Measurements from ENCODE around the gene DAB2IP.

The DAB2IP gene

GRCh38 chr9:121721770-121722169 lies 70.3 kb downstream of the DAB2IP start:
- Histone ChIP-seq H3K27ac (ENCODE audit: low read length) (no peak overlapping the region), H3K79me2 (ENCODE audit: insufficient read depth, low read length) (no peaks in the 10 kb centered on the region), H3K4me1 (ENCODE audit: insufficient read depth, low read length) (no peaks in the 10 kb centered on the region), H3K4me3 (ENCODE audit: low read depth in 1 of 2, low read length in 2 of 2) (no peak overlapping the region), H3K9me3 (ENCODE audit: insufficient read depth, low read length, severe bottlenecking) (no peaks in the 10 kb centered on the region), H3K36me3 (ENCODE audit: insufficient read depth, low read length) (no peaks in the 10 kb centered on the region), H3K27me3 (ENCODE audit: insufficient read depth, low read length, poor library complexity) (peaks cover 3% of the 10 kb centered on the region), H3K9ac (ENCODE audit: low read depth, low read length) (no peak overlapping the region), H4K20me1 (ENCODE audit: insufficient read depth, low read length) (peaks cover 6% of the 10 kb centered on the region), H3K4me2 (ENCODE audit: insufficient read depth, low read length) (no peak overlapping the region), H2AFZ (ENCODE audit: low read depth, low read length) (no peak overlapping the region)
- ATAC-seq (ENCODE audit: insufficient read depth, low read depth) (no peak), DNase-seq (no peak)
- TF ChIP-seq EZH2 (IDR thresholded peaks at IDR 0.05; ENCODE audit: borderline replicate concordance, low read depth, low read length, severe bottlenecking) = no peak
- no peak for TF ChIP-seq CTCF (IDR thresholded peaks at IDR 0.05; ENCODE audit: borderline replicate concordance, extremely low read depth, low read length, poor library complexity, severe bottlenecking)

DNA sequence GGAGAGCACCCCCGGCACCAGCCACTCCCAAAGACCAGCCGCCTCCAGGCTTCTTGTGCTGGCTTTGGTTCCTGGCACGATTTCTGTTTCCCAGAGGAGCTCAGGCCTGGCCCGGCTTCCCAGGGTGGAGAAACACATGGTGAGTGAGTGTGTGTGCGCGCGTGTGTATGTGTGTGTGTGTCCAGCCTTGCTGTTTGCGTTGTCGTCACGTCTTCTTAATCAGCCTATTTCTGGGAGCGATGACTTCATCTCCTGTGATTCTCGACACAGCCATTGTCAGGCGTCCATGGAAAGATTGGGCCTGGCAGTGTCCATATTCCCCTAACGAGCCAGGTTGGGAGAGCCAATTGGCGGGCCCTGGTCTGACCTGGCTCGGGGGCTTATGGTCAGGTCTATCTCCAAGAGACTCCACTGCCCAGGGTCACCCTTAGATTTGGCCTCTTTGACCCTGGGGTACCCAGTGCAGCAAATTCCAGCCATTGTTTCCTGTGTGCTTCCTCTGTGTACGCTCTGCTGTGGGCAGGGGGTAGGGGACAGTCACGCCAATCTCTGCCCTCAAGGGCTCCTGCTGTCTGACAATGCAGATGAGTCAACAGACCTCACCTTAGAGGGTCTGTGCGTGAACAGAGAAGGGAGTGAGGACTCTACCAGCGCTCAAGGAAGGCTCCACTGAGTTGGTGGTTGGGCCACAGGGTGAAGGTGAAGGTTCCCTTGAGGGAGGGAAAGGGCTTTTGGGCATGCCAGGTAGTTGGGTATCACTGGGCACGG lies 73.8 kb downstream of the DAB2IP start:
- no peak overlapping the region for H3K4me3 ChIP-seq (ENCODE audit: low read depth in 1 of 2, low read length in 2 of 2)
- ATAC-seq (ENCODE audit: insufficient read depth, low read depth) (no peak), DNase-seq (no peak)
- no peak overlapping the region for H3K4me2 ChIP-seq (ENCODE audit: insufficient read depth, low read length)
- H2AFZ ChIP-seq (ENCODE audit: low read depth, low read length) = no peak overlapping the region
- peaks cover 11% of the 10 kb centered on the region for H3K27me3 ChIP-seq (ENCODE audit: insufficient read depth, low read length, poor library complexity)
- 0 out of 2 replicates have a peak, but pooled peaks cover 4% of the 10 kb centered on the region for H4K20me1 ChIP-seq (ENCODE audit: insufficient read depth, low read length)
- no peaks in the 10 kb centered on the region for H3K79me2 ChIP-seq (ENCODE audit: insufficient read depth, low read length)
- no peaks in the 10 kb centered on the region for H3K9me3 ChIP-seq (ENCODE audit: insufficient read depth, low read length, severe bottlenecking)
- no peaks in the 10 kb centered on the region for H3K4me1 ChIP-seq (ENCODE audit: insufficient read depth, low read length)
- H3K36me3 ChIP-seq (ENCODE audit: insufficient read depth, low read length) = no peaks in the 10 kb centered on the region
- TF ChIP-seq EZH2 (IDR thresholded peaks at IDR 0.05; ENCODE audit: borderline replicate concordance, low read depth, low read length, severe bottlenecking) = no peak
- no peak for TF ChIP-seq CTCF (IDR thresholded peaks at IDR 0.05; ENCODE audit: borderline replicate concordance, extremely low read depth, low read length, poor library complexity, severe bottlenecking)
- no peak overlapping the region for H3K27ac ChIP-seq (ENCODE audit: low read length)
- no peak overlapping the region for H3K9ac ChIP-seq (ENCODE audit: low read depth, low read length)

DNA sequence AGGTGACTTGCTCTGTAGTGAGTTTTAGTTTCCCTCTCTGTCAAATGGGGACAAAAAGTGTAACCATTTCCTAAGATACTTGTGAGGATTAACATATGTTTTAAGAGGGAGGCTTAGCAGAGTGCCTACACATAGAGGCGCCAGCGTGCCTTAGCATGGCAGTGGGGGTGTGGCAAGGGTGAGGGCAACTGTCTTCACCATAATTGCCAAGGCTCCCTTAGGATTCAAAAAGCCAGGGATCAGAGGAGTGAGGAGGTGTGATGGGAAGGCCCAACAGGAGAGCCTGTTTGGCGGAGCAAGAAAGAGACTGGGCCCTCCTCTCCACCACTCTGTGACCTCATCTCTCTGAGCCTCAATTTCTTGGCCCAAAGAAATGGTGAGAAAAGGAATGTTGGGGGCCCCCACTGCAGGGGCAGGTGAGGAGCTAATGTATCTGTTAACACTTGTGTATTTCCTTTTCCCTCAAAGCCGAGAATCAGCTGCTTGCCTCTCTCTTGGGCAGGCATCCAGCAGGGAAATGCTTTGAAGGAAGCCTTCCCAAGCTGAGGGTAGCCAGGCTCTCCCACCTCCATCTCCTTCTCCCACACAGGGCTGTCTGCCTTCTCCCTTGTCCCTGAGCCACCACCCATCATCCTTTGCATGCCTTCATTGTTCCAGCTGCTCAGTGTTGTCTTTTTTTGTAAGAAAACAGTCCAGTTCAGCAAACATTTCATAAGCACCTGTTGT lies 76.0 kb downstream of the DAB2IP start:
- Histone ChIP-seq H3K36me3 (ENCODE audit: insufficient read depth, low read length) (no peaks in the 10 kb centered on the region), H3K27ac (ENCODE audit: low read length) (no peak overlapping the region), H3K9ac (ENCODE audit: low read depth, low read length) (no peak overlapping the region), H3K9me3 (ENCODE audit: insufficient read depth, low read length, severe bottlenecking) (no peaks in the 10 kb centered on the region), H3K4me1 (ENCODE audit: insufficient read depth, low read length) (0 out of 2 replicates have a peak, but pooled peaks cover 5% of the 10 kb centered on the region), H3K4me3 (ENCODE audit: low read depth in 1 of 2, low read length in 2 of 2) (no peak overlapping the region), H2AFZ (ENCODE audit: low read depth, low read length) (no peak overlapping the region), H3K27me3 (ENCODE audit: insufficient read depth, low read length, poor library complexity) (peaks cover 11% of the 10 kb centered on the region), H3K4me2 (ENCODE audit: insufficient read depth, low read length) (no peak overlapping the region), H3K79me2 (ENCODE audit: insufficient read depth, low read length) (no peaks in the 10 kb centered on the region), H4K20me1 (ENCODE audit: insufficient read depth, low read length) (peaks cover 10% of the 10 kb centered on the region; the same call in 1 of the 2 replicates)
- DNase-seq (no peak), ATAC-seq (ENCODE audit: insufficient read depth, low read depth) (no peak)
- TF ChIP-seq CTCF (IDR thresholded peaks at IDR 0.05; ENCODE audit: borderline replicate concordance, extremely low read depth, low read length, poor library complexity, severe bottlenecking) (no peak), EZH2 (IDR thresholded peaks at IDR 0.05; ENCODE audit: borderline replicate concordance, low read depth, low read length, severe bottlenecking) (no peak)

Data from DND-41 (cell line).